Measurements from ENCODE around the gene AKR1A1. TPM values are rescaled to one million over a fixed set of nuclear protein-coding genes. Genes with fewer than 3 reads are reported as not detected.

AKR1A1 gene
- total RNA-seq, 1 donor from 2014 or later: 167 TPM

GRCh38 chr1:45583264-45583665 is 32.6 kb downstream of the AKR1A1 start:
- Histone ChIP-seq H3K9me3 (no peaks in the 10 kb centered on the region), H3K27ac (peak overlapping the region; percentile 93), H3K36me3 (no peaks in the 10 kb centered on the region), H3K27me3 (no peaks in the 10 kb centered on the region), H3K4me3 (peak overlapping the region; percentile 100), H3K4me1 (peaks cover 25% of the 10 kb centered on the region)
- DNase-seq: peak; percentile 97
- ATAC-seq: peak; percentile 93
- no peak for TF ChIP-seq CTCF (IDR thresholded peaks at IDR 0.05)
- intact Hi-C loops (cut with DNase I): no loop called here

DNA sequence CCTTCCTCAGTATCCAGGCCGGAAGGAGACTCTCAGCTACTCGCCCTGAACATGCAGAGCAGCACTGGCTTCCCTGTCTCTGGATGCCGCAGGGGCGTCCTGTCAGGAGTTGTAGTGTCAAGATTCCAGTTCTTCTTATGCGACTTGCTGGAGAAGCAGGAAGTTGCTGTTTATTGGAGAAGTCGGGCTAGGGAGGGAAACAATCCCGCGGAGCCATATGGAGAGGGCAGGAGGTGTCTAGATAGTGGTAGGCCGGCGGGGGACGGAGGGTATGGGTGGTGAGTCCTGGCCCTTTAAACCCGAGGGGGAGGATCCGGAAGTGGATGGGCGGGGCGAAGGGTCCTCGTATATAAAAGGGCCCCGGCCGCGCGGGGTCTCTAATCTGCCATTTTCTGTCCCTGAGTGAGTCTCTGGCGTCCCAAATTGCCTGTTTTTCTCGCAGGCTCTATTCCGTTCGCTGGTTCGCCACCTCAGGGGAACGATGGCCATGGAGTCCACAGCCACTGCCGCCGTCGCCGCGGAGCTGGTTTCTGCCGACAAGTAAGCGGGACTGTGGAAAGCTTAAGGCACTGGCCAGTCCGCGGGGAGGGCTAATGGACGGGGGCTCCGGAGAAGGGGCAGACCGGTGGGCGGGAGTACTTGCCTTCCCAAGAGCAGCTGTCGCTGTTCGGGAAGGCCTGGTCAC is 33.2 kb downstream of the AKR1A1 start, which contains the start of gene NASP:
NASP (plus strand) TSS at position 376 of the 685 bp plus-strand sequence; CDS start at position 482, 106 bp downstream.
- peak; percentile 93 for DNase-seq
- peak; percentile 83 for ATAC-seq
- Histone ChIP-seq H3K36me3 (no peaks in the 10 kb centered on the region), H3K27me3 (no peaks in the 10 kb centered on the region), H3K4me1 (peaks cover 25% of the 10 kb centered on the region), H3K9me3 (no peaks in the 10 kb centered on the region), H3K27ac (peak within 1 kb of the TSS; percentile 93), H3K4me3 (peak within 1 kb of the TSS; percentile 100)
- intact Hi-C loops (cut with DNase I): no loop called here
- no peak for TF ChIP-seq CTCF (IDR thresholded peaks at IDR 0.05)

DNA sequence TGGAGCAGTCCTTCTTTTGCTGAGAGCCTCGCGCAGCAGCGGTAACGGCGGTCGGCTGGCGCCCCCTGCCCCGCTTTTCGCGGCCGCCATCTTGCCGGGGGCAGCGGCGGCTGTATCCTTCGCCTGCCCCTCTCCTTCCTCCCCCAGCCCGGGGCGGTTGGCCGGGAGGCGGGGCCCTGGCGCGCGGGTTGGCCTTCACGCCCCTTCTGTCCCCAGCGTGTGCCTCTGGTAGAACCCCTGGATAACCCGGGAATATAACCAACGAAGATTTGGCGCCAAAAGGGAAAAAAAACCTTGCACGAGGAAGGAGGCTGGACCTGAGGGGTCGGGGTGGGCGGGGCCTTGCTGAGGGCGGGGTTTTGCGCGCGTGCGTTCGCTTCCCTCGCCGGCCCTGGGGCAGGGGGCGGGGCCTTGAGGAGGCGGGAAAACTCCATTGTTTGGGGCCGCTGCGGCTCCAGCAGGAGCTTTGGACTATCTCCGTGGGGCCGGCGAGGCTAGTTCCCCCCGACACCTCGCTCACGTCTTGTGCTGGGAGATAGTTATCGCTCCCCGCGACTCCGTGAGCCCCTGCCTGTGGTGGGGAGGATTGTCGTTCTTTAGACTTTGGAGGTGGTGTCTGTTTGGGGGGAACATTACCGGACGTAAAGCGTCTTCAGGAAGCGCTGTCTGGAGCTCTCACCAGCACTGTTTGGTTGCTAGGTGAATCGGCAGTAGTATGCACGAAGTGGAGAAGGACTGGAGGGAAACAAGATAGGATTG is 33.9 kb downstream of the AKR1A1 start:
- ATAC-seq (peak; percentile 85), DNase-seq (peak; percentile 95)
- intact Hi-C loops (cut with DNase I): no loop called here
- H3K4me1 ChIP-seq: peaks cover 25% of the 10 kb centered on the region
- H3K4me3 ChIP-seq: peak overlapping the region; percentile 100
- H3K9me3 ChIP-seq: no peaks in the 10 kb centered on the region
- no peaks in the 10 kb centered on the region for H3K27me3 ChIP-seq
- H3K36me3 ChIP-seq: no peaks in the 10 kb centered on the region
- peak overlapping the region; percentile 93 for H3K27ac ChIP-seq
- no peak for TF ChIP-seq CTCF (IDR thresholded peaks at IDR 0.05)

- Histone ChIP-seq H3K27me3 (no peaks in the 10 kb centered on the region), H3K4me3 (peak overlapping the region; percentile 100), H3K36me3 (no peaks in the 10 kb centered on the region), H3K9me3 (no peaks in the 10 kb centered on the region), H3K4me1 (peaks cover 28% of the 10 kb centered on the region), H3K27ac (peak overlapping the region; percentile 93)
- no peak for DNase-seq
- ATAC-seq: no peak
- no peak for TF ChIP-seq CTCF (IDR thresholded peaks at IDR 0.05)
- intact Hi-C loops (cut with DNase I): no loop called here
Observed at GRCh38 chr1:45585110-45585426, 34.4 kb downstream of the AKR1A1 start.

GRCh38 chr1:45585496-45586075 is 35.0 kb downstream of the AKR1A1 start:
- Histone ChIP-seq H3K4me3 (peak overlapping the region; percentile 100), H3K9me3 (no peaks in the 10 kb centered on the region), H3K27me3 (no peaks in the 10 kb centered on the region), H3K4me1 (peaks cover 30% of the 10 kb centered on the region), H3K27ac (peak overlapping the region; percentile 93), H3K36me3 (no peaks in the 10 kb centered on the region)
- DNase-seq: no peak
- TF ChIP-seq CTCF (IDR thresholded peaks at IDR 0.05): no peak
- no peak for ATAC-seq
- intact Hi-C loops (cut with DNase I): no loop called here
